ENCODE results near the gene SULF2.

The SULF2 gene

GRCh38 chr20:47667531-47668312 lies 117.6 kb downstream of the SULF2 start:
- DNase-seq, result no peak

GRCh38 chr20:47667086-47667485 lies 118.2 kb downstream of the SULF2 start:
- no peak for DNase-seq

GRCh38 chr20:47666304-47666703 lies 119.0 kb downstream of the SULF2 start:
- no peak for DNase-seq

GRCh38 chr20:47665221-47665991 lies 119.9 kb downstream of the SULF2 start:
- DNase-seq, result no peak

GRCh38 chr20:47664744-47665143 lies 120.5 kb downstream of the SULF2 start:
- no peak for DNase-seq

- no peak for DNase-seq
These were observed 121.2 kb downstream of the SULF2 start for GRCh38 chr20:47664068-47664437.

- peak; percentile 67 for DNase-seq
These were observed 121.8 kb downstream of the SULF2 start for GRCh38 chr20:47663354-47664067.

- DNase-seq, result no peak
These were observed 122.6 kb downstream of the SULF2 start for GRCh38 chr20:47662483-47663353.

- DNase-seq, result no peak
These were observed 123.6 kb downstream of the SULF2 start for GRCh38 chr20:47661714-47662113.

GRCh38 chr20:47660983-47661700 lies 124.1 kb downstream of the SULF2 start:
- DNase-seq, result no peak

- DNase-seq, result no peak
These were observed 124.7 kb downstream of the SULF2 start for GRCh38 chr20:47660602-47660905.

- DNase-seq, result no peak
These were observed 125.2 kb downstream of the SULF2 start for GRCh38 chr20:47659904-47660601.

GRCh38 chr20:47656318-47656717 lies 129.0 kb downstream of the SULF2 start:
- no peak for DNase-seq

- DNase-seq, result no peak
These were observed 129.6 kb downstream of the SULF2 start for GRCh38 chr20:47655635-47656034.

GRCh38 chr20:47654370-47654769 lies 130.9 kb downstream of the SULF2 start:
- no peak for DNase-seq

- no peak for DNase-seq
These were observed 131.4 kb downstream of the SULF2 start for GRCh38 chr20:47653869-47654268.

GRCh38 chr20:47652794-47653193 lies 132.5 kb downstream of the SULF2 start:
- DNase-seq, result no peak

- no peak for DNase-seq
These were observed 133.0 kb downstream of the SULF2 start for GRCh38 chr20:47652301-47652700.

GRCh38 chr20:47648943-47649342 lies 136.3 kb downstream of the SULF2 start:
- no peak for DNase-seq

GRCh38 chr20:47647994-47648393 lies 137.3 kb downstream of the SULF2 start:
- DNase-seq, result no peak

- DNase-seq, result no peak
These were observed 139.6 kb downstream of the SULF2 start for GRCh38 chr20:47645632-47646031.

- DNase-seq, result no peak
These were observed 142.7 kb downstream of the SULF2 start for GRCh38 chr20:47642624-47643023.

All from NCI-H1694 (cell line).